Mesothelial cell of epicardium (in vitro differentiated cells): ENCODE results near the gene GAST. TPM values are rescaled to one million over a fixed set of nuclear protein-coding genes. Genes with fewer than 3 reads are reported as not detected.

ENCODE experiments used
- DNase-seq, 2 experiments: peaks; one replicate each; pipeline ENCODE4 v3.0.0; 2021; ENCODE audit warnings: low spot score in 2 of 2; ENCODE audit not compliant: unreplicated experiment in 2 of 2
- H3K27ac Mint-ChIP-seq: 2 replicates; pipeline ENCODE4 v1.8.0; 2021; ENCODE audit warnings: mixed read lengths
- H3K27me3 Mint-ChIP-seq: 2 replicates; pipeline ENCODE4 v1.8.0; 2021; ENCODE audit warnings: low read depth, mixed read lengths
- H3K36me3 Mint-ChIP-seq: 2 replicates; pipeline ENCODE4 v1.8.0; 2021; ENCODE audit warnings: mixed read lengths
- H3K4me1 Mint-ChIP-seq: 2 replicates; pipeline ENCODE4 v1.8.0; 2021; ENCODE audit warnings: mixed read lengths
- H3K4me3 Mint-ChIP-seq: 2 replicates; pipeline ENCODE4 v1.8.0; 2021; ENCODE audit warnings: mild to moderate bottlenecking, moderate library complexity, mixed read lengths
- H3K9me3 Mint-ChIP-seq: 2 replicates; pipeline ENCODE4 v1.8.0; 2021; ENCODE audit warnings: mixed read lengths
- total RNA-seq: library from RNA; stranded (reverse); gene quantifications from 3 replicates; pipeline ENCODE4 v1.2.1, GENCODE V29; 2021
- TF ChIP-seq, protein P1 (sequence below): fragments of 200-600 bp; sonication (generic); IDR thresholded peaks from one replicate; pipeline ENCODE4 v1.5.0; 2021; ENCODE audit warnings: antibody characterized with exemption; ENCODE audit not compliant: unreplicated experiment

GAST gene
- total RNA-seq, 1 donor from 2014 or later = not detected

DNA sequence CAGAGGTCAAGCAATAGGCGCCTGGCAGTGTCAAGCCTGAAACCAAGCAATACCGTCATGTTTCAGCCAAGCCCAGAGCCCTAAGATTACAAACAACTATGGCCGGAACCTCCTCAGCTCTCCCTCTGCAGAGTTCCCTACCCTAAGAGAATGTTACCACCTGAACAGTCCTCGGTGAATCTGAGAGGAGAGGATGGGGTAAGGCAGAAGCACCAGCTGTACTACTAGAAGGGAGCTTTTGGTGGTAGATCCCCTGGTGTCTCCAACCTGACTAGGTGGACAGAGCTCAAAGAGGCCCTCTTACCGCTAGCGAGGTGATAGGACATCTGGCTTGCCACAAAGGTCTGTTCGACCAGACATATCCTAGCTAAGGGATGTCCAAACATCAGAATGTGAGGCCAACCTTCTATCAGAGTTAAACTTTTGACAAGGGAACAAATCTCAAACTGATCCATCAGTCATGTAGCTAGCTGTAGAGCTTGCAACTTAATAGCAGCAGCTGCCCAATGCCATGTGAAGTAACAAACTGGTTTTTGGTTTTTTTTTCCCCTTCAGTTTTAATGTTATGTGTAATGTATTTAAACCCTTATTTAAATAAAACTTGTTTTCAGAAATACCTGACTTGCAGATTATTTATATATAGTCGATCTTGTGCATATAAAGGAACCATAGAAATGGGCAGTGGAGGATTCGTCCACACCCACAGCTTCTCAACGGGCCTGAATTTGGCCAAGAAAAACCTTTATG lies 20.9 kb upstream of the GAST start:
- no peaks in the 10 kb centered on the region for H3K9me3 Mint-ChIP-seq
- H3K27ac Mint-ChIP-seq = peak overlapping the region; percentile 16
- peak overlapping the region; percentile 92 for H3K4me3 Mint-ChIP-seq
- H3K36me3 Mint-ChIP-seq = peaks cover 26% of the 10 kb centered on the region
- H3K4me1 Mint-ChIP-seq = peaks cover 17% of the 10 kb centered on the region
- DNase-seq = no peak
- no peaks in the 10 kb centered on the region for H3K27me3 Mint-ChIP-seq
- TF ChIP-seq, protein P1, sequence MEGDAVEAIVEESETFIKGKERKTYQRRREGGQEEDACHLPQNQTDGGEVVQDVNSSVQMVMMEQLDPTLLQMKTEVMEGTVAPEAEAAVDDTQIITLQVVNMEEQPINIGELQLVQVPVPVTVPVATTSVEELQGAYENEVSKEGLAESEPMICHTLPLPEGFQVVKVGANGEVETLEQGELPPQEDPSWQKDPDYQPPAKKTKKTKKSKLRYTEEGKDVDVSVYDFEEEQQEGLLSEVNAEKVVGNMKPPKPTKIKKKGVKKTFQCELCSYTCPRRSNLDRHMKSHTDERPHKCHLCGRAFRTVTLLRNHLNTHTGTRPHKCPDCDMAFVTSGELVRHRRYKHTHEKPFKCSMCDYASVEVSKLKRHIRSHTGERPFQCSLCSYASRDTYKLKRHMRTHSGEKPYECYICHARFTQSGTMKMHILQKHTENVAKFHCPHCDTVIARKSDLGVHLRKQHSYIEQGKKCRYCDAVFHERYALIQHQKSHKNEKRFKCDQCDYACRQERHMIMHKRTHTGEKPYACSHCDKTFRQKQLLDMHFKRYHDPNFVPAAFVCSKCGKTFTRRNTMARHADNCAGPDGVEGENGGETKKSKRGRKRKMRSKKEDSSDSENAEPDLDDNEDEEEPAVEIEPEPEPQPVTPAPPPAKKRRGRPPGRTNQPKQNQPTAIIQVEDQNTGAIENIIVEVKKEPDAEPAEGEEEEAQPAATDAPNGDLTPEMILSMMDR = no peak

DNA sequence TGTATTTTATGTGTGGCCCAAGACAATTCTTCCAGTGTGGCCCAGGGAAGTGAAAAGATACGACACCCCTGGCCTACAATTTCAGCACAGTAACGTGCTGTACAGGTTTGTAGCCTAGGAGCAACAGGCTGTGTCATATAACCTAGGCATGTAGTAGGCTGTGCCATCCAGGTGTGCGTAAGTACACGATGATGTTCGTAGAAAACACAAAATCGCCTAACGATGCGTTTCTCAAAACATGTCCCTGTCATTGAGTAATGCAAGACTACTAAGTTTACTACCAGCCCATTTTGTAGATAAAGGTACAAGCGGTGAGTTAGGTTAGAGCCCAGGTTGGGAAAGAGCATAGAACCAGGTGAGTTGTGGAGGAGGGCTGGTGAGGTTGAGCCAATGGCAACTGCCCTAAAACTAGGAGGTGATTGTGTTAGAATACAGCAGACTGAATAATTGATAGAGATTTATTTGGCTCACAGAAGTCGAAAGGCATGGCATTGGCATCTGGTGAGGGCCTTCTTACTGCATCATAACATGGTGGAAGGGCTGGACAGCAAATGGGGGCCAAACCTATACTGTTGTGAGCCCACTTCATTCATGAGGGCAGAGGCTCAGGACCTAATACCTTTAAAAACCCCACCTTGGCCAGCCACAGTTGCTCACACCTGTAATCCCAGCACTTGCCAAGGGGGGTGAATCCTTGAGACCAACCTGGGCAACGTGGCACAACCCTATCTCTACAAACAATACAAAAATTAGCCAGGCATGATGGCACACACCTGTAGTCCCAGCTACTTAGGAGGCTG lies 19.2 kb upstream of the GAST start:
- Mint-ChIP-seq H3K4me3 (no peak overlapping the region), H3K9me3 (no peaks in the 10 kb centered on the region), H3K4me1 (peaks cover 17% of the 10 kb centered on the region), H3K36me3 (peaks cover 26% of the 10 kb centered on the region), H3K27ac (peak overlapping the region; percentile 4), H3K27me3 (no peaks in the 10 kb centered on the region)
- no peak for DNase-seq
- TF ChIP-seq, protein P1 = no peak

DNA sequence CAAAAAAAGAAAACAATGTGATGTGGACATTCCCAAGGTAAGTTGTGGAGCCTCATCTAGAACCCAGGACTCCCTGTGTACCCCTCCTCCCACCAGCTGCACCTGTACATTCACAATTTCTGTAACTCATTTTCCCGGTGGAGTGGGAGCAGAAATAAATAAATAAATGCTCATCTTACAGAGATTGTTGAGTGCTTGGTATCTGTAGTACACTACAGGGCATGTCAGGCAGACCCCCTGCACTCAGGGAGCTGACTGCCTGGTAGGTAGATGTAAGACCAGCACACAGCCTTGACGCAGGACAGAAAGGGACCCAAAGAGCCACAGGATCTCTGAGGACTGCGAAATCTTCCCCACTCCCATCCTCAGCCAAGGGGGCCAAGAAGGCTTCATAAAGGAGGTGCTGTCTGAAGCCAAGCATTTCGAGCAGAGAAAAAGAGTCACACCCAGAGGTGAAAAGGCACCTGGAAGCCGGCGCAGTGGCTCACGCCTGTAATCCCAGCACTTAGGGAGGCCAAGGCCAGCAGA lies 16.9 kb upstream of the GAST start:
- H3K4me3 Mint-ChIP-seq = no peak overlapping the region
- no peaks in the 10 kb centered on the region for H3K9me3 Mint-ChIP-seq
- no peaks in the 10 kb centered on the region for H3K27me3 Mint-ChIP-seq
- no peak for DNase-seq
- H3K36me3 Mint-ChIP-seq = peaks cover 19% of the 10 kb centered on the region
- TF ChIP-seq, protein P1 = no peak
- no peak overlapping the region for H3K27ac Mint-ChIP-seq
- peaks cover 9% of the 10 kb centered on the region for H3K4me1 Mint-ChIP-seq

DNA sequence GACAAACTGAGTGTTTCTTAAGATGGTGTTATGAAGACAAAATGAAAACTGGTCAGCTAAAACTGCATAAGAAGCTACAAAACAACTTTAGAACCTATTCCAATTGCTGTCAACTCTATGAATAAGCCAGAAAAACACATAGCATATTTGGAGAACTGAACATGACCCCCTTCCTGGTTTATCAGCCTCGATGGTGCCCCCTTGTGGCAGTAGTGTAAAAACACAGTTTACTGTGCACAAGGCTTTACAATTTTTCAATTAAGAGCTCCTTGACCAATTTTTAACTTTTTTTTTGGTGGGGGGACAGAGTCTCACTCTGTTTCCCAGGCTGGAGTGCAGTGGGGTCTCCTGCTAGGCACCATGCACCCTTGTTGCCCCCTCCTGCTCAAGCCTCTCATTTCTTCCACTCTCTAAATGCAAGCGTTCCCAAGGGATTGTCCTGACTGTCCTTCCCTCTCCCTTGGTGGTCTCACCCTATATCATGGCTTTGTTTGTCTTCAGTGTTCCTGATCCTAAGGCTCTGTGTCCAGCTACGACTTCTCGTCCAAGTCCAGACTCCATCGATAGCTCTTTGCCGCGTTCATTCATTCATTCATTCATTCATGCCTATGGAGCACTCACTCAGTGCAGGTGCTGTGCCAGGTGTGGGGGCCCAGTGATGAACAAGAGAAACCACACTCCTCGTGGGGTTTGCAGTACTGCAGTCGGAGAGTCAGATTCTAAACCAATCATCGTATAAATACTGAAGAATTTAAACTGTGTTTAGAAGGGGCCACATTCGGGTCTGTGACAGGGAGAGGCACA lies 16.0 kb upstream of the GAST start:
- TF ChIP-seq, protein P1 = peak; percentile 92
- peak; percentile 64 to 71 for DNase-seq
- H3K4me1 Mint-ChIP-seq = peaks cover 7% of the 10 kb centered on the region
- H3K4me3 Mint-ChIP-seq = no peak overlapping the region
- H3K36me3 Mint-ChIP-seq = peaks cover 13% of the 10 kb centered on the region
- no peaks in the 10 kb centered on the region for H3K27me3 Mint-ChIP-seq
- no peak overlapping the region for H3K27ac Mint-ChIP-seq
- H3K9me3 Mint-ChIP-seq = no peaks in the 10 kb centered on the region
